ENCODE measurements around the gene LAIR2. TPM values are rescaled to one million over a fixed set of nuclear protein-coding genes. Genes with fewer than 3 reads are reported as not detected.

Gene LAIR2
- total and polyA plus RNA-seq, 2 of the 13 experiments (the other 11 are each of a cell fraction or from before 2014, with no cell fraction given) = 1.3 to 1.9 TPM

GRCh38 chr19:54464630-54465425 lies 37.8 kb upstream of the LAIR2 start (continued):
- TF ChIP-seq PRDM4 (CRISPR knock-in tag; IDR thresholded peaks at IDR 0.05; ENCODE audit: borderline replicate concordance) (no peak), TBX2 (CRISPR knock-in tag; IDR thresholded peaks at IDR 0.05; ENCODE audit: borderline replicate concordance) (peak; percentile 53; the same call in 1 of the 2 replicates), SMARCE1 (IDR thresholded peaks at IDR 0.05; ENCODE audit: borderline replicate concordance) (no peak), ZNF589 (CRISPR knock-in tag; conservative IDR thresholded peaks at IDR 0.05) (0 out of 2 replicates have a peak, but pooled peaks have one; percentile 34), TIGD3 (CRISPR knock-in tag; IDR thresholded peaks at IDR 0.05; ENCODE audit: borderline replicate concordance) (no peak), MZF1 (CRISPR knock-in tag; IDR thresholded peaks at IDR 0.05; ENCODE audit: borderline replicate concordance) (no peak), ETV5 (CRISPR knock-in tag; IDR thresholded peaks at IDR 0.05; ENCODE audit: borderline replicate concordance) (peak; percentile 36; the same call in 1 of the 2 replicates), GFI1 (CRISPR knock-in tag; IDR thresholded peaks at IDR 0.05; ENCODE audit: borderline replicate concordance) (no peak), EED (CRISPR knock-in tag; IDR thresholded peaks at IDR 0.05) (no peak), FLYWCH1 (CRISPR knock-in tag; IDR thresholded peaks at IDR 0.05) (no peak), ZNF12 (CRISPR knock-in tag; IDR thresholded peaks at IDR 0.05) (0 out of 2 replicates have a peak, but pooled peaks have one; percentile 22), ZNF121 (CRISPR knock-in tag; IDR thresholded peaks at IDR 0.05) (0 out of 2 replicates have a peak, but pooled peaks have one; percentile 28), ZNF18 (CRISPR knock-in tag; IDR thresholded peaks at IDR 0.05; ENCODE audit: insufficient replicate concordance) (no peak)
- TF ChIP-seq, protein P1, sequence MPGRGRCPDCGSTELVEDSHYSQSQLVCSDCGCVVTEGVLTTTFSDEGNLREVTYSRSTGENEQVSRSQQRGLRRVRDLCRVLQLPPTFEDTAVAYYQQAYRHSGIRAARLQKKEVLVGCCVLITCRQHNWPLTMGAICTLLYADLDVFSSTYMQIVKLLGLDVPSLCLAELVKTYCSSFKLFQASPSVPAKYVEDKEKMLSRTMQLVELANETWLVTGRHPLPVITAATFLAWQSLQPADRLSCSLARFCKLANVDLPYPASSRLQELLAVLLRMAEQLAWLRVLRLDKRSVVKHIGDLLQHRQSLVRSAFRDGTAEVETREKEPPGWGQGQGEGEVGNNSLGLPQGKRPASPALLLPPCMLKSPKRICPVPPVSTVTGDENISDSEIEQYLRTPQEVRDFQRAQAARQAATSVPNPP (CRISPR knock-in tag; IDR thresholded peaks at IDR 0.05) = no peak
